Activated CD8-positive, alpha-beta memory T cell treated with anti-CD3 and anti-CD28 coated beads, Interleukin-2, amount 50 U/mL, for 1 hour (primary cell): ENCODE data around the gene GRIN1.
A peak's percentile ranks its signal among the peaks of the same experiment; 100 is the strongest.

Experiments used
- DNase-seq: peaks from one replicate; pipeline ENCODE4 v3.0.0-alpha.2; 2020; ENCODE audit errors: extremely low read depth

GRIN1 gene

DNA sequence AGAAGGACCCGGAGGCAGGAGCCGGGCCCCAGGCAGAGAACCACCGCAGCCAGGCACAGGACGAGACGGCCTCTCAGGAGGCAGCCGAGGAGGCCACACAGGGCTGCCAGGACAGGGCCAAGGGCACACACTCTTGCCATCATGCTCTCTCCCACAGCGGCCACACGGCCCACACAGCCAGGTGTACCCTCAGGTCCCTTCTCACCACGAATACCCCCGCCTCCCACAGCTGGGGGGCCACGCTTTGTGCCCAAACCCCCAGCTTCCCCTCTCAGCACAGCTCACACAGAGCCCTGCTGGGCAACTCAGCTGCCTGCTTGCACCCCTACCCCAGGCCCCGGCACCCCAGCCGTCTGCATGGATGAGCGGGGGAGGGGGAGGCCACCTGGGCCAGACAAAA is 54.8 kb downstream of the GRIN1 start:
- no peak for DNase-seq

DNA sequence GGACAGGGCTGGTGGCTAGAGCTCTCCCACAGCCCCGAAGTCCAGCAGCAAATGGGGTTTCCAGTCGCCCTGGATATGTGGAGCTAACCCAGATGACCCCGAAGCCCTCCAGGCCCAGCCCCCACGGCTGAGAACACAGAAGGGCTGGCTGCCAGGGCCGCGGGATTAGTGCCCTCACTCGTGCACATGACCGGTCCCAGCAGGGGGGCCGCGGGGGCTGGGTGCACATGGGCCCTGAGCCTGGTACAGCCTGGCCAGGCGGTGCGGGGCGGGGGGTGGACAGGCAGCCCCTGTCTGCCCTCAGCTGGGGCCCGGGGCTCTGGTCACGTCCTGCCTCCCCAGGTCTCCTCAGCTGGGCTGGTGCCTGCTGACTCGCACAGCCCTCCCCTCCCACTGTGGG is 55.4 kb downstream of the GRIN1 start:
- DNase-seq, result no peak

DNA sequence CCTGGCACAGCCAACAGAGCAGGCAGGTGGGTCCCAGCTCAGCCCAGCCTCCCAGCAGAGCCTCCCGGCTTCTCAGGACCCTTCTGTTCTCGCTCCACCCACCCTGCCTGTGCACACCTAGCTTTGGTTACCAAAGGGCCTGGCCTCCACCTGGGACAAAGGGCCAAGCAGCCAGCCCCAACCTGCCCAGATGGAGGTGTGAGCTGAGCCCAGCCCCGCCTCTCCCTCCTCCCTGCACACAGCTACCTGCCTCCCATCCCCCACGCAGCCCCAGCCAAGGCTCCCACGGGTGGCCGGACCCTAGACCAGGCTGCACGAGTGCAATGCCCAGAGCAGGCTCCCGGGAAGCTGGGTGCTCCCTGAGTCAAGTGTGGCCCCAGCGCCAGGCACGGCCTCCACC is 56.0 kb downstream of the GRIN1 start:
- no peak for DNase-seq

DNA sequence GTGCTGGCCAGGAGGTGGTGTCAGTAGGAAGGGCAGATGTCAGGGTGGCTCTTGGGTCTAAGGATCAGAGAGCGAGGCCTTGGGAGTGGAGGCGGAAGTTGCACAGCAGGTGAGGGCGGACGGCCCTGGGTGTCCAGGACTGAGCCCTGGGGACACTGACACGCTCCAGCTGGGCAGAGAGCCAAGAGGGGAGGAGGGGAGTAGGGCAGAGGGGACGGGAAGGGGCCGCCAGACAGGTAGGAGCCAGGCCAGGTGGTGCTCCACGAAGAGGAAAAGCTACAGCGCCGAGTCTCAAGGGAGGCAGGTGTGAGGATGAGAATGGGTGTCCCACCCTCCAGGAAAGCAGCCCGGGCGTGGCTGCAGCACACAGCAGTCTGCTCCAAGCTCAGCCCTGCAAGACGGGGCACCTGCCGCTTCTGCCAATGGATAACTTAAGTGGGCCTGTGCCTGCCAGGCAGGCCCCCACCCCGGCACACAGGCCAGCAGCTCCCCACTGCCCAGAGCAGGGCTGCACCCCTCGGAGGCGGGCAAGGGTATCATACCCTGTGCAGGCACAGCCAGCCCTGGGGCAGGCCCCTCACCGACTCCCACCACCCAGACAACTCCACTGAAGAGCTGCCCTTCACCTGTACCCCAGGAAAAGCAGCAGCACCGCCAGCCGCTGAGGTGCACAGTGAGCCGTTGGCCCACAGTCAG is 56.7 kb downstream of the GRIN1 start:
- DNase-seq, result no peak

DNA sequence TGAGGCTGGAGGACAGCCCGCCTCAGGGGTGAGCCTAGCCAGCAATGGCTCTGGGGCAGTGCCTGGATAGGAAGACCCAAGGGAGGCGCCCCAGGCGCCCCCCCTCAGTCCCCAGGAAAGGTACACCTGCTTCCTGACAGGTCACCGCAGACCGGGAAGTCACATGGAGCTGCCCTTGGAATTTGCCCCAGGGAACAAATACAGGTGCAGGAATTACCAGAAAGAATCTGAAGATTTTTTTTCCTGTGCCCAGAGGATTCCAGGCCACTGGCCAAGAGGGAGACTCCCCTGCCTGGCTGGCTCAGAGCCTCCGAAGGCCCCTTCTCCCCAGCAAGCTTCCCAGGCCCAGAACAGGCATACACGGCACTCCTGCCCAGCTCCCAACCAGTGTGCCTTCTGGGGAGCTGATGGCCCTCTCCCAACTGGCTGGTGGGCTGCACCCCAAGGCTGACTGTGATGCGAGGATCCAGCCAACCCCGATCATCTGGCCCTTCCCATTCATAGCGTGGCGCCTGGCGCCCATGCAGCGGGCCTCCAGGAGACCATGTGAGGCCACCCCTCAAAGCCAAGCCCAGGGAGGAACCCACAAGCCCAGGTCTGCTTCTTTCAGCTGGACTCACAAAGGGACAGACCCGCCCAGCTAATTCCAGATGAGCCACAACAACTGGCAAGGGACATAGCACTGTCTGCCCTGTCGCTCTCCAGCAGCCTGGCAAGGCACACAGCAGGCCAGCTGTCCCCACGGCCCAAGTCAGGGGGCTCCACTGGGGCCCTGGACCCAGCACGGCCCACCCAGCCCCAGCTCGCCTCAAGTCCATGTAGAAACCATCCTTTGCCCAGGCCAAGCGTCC is 59.3 kb downstream of the GRIN1 start:
- no peak for DNase-seq

DNA sequence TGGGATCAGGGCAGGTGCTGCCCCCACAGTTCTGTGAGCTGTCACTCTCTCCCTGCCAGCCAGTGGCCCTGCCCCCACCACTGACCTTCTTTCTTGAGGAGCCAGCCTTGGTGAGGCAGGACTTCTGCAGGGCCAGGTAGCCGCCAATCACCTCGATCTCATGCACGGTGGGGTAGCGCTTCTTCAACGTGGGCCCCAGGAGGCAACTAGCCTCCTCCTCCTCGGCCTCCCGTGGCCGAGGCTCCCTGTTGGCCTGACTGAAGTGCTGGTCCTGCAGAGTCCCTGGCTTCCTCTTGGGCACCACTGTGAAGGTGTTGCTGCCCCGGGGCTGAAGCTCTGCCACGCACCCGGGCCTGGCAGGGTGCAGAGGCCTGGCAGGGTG is 59.9 kb downstream of the GRIN1 start:
- DNase-seq, result no peak

DNA sequence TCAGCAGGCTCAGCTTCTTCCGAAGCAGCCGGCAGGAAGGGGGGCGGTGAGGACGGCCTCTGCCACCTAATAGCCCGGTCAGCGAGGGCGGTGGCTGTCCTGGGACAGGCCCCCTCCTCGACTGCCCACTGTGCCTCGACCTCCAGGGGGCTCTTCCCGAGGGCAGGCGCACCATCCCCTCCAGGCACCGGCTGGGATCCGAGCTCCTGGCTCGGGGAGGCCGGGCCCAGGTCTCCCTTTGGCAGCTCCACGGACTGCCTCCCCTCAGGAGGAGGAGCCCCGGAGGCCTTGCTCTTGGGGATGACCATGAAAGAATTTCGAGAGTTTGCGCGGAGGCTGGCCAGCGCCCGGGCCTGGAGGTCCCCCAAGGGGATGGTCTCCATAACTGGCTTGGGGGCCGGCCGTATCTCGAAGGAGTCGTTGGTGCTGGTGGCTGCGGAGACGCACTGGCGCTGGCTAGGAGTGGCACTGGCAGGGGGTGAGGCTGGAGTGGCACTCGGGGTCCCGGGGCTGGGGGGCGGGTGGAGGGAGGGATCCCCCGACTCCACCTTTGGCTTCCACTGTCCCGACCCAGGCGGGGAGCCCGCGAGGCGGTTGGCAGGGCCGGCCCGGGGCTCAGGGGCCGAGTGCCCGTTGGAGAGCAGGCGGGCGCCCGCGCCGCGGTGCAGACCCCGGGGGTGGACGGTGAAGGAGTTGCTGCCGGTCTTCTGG is 60.6 kb downstream of the GRIN1 start:
- DNase-seq, result no peak

DNA sequence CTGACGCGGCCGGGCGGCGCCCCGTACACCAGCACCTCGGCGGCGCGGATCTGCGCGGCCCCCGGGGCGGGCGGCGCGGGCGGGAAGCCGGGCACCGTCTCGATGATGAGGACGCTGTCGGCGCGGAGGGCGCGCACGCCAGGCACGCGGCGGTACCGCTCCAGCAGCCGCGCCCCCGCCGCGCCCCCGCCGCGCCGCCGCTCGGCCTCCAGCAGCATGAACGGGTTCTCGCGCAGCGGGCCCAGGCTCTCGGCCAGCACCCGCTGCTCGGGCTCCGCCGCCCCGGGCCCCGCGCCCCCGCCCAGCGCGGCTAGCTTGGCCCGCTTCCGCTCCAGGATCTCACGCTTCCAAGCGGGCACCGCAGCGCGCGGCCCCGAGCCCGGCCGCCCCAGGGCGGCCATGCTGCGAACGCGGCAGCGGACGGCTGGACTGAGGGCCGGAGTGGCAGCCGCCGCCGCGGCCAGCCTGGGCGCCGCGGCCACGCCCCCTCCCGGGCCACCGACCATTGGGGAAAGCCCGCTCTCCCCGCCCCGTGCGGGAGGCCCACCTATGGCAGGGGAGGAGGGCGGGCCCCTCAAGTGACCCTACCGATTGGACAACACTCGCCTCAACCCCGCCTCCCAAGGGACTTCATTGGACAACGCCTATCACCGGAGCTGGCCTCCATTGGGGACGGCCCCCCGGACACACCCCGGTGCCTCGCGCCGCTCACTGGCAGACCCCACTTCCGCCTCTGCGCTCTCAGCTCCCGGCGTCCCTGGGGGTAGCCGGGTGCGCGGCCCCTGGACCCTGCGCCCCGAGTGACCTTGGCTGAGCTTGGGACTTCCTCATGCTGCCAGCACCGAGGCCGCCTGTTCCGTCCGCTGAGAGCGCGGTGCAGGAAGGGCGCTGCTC is 61.6 kb downstream of the GRIN1 start, which contains the start of gene TPRN:
TSS of gene TPRN (minus strand) at position 431 of the 894 bp plus-strand sequence. CDS start at position 401, 30 bp downstream.
- peak; percentile 99 for DNase-seq

DNA sequence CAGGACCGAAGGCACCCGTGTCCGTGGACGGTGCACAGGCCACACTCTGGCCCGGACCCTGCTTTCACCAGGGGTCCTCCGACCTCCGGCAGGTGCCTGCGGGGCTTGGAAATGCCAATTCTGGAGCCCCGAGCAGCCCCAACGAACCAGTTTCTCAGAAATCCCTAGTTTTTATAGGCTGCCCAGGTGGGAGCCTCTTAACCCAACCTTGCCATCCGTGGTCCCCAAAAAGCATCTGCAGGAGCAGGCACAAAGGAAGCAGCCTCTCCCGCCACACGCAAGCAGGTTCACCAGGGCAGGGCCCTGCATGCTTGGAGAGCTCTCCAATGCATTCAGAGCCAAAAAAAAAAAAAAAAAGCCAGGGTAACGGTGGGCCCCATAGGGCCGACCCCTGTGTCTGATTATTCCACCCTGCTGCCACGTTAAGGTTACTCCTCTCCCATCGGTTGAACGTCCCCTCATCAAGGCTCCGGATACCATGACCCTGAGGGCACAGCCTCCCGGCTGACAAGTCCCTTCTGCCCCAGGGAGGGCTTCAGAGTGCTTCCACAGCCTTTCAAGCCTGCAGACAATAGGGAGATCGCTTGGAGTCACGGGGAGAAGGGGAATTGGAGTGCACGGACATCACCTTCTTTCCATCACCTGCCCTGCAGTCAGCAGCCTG is 62.4 kb downstream of the GRIN1 start:
- no peak for DNase-seq

DNA sequence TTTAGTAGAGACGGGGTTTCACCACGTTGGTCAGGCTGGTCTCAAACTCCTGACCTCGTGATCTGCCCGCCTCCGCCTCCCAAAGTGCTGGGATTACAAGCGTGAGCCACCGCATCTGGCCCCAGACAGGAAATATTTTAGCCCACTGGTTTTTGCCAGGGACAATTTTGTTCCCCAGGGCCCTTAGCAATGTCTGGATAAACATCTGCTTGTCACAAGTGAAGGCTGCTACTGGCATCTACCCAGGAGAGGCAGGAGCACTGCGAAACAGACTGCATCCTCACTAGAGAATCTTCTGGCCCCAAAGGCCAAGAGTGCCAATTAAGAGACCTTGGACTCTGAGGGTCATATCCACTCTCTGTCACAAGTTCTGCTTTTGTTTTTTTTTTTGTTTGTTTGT is 64.0 kb downstream of the GRIN1 start:
- no peak for DNase-seq

DNA sequence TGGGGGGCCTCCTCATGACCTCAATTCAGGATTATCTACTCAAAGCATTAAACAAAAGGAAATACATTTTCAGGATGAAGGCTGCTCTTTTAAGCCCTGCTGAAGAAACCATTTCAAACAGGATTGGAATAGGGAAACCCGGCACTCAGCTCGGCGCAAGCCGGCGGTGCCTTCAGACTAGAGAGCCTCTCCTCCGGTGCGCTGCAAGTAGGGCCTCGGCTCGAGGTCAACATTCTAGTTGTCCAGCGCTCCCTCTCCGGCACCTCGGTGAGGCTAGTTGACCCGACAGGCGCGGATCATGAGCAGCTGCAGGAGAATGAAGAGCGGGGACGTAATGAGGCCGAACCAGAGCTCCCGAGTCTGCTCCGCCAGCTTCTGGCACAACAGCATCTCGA is 65.8 kb downstream of the GRIN1 start:
- no peak for DNase-seq

DNA sequence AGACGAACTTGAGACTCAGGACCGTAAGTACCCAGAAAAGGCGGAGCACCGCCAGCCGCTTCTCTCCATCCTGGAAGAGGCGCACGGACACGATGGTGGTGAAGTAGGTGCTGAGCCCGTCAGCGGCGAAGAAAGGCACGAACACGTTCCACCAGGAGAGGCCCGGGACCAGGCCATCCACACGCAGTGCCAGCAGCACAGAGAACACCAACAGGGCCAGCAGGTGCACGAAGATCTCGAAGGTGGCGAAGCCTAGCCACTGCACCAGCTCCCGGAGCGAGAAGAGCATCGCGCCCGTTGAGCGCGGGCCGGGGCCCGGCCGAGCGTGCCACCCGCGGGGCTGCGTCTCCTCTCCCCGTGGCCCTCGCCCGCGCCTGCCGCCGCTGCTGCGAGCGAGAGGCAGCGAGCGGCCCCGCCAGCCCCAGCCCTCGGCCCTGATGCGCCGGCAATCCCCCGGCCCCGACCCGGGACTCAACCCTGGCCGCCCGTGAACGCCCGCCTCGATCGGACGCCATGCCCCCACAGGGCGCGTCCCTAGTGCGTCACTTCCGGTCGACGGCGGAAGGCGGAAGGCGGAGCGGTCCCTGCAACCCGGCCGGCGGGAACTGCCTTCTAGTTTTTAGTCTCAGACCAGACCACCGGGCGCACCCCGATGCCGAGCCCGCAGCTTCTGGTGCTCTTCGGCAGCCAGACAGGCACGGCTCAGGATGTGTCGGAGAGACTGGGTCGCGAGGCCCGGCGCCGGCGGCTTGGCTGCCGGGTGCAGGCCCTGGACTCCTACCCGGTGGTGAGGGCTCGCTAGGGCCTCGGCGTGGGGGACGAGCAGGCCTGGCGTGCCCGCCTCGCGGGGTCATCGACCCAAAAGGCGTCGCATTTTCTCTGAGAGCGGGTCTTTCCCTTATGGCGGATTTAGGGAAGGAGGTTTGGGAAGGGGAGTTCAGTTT is 66.4 kb downstream of the GRIN1 start, which contains the start of the genes NDOR1 and TMEM203:
TSS of gene NDOR1 (plus strand) at position 575 of the 944 bp plus-strand sequence. CDS start at position 653, 78 bp downstream.
TSS of gene TMEM203 (minus strand) at position 523 of the 944 bp plus-strand sequence. CDS start at position 289, 234 bp downstream.
- DNase-seq, result peak; percentile 76

DNA sequence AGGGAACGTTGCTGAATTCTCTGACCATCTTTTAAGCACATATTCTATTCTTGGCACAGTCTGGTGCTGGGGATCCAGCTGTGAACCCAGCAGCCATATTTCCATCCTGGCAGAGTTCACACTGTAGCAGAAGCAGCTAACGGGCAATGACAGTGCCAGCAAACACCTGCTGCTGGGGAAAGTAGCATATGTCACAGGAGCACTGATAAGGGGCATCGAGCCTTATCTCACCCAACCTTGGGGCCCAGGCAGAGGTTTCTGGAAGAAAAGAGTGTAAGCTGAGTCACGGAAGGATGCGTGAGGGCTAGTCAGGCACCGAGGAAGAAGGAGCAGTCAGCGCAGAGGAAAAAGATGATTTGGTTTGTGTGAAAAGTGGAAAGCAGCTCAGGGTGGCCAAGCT is 67.6 kb downstream of the GRIN1 start:
- DNase-seq, result no peak

DNA sequence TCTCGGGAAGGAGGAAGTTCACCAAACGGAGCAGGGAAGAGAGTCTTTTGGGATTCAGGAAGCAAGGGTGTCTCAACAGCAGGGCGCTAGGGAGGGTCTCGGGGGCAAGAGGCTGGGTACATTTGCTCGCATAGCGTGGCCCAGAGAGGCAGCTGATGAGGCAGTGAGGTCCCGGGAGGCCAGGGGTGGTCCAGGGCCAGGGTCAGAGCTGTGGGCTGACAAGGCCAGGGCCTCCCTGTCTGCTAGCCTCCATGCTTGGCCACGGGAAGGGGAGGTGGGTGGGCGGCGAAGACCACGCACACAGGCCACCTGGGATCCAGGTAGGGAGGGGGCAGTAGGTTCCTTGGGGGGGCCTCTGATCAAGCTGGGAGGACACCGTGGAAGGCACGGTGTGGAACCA is 72.6 kb downstream of the GRIN1 start:
- no peak for DNase-seq

DNA sequence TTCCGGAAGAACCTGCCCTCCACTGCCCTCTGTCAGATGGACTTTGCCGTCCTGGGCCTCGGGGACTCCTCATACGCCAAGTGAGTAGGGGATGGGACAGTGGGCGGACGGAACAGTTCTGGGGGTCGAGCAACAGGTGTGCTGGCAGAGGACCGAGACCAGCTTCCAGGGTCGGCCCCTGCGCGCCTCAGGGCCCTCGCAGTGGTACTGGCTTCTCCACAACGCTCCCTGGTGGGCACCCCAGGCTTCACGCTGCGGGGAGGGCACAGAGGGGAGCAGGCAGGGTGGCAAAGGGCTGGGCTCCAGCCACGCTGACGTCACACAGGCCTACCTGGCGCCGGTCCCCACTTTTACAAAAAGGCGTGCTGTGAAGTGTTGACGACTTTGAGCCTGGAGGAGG is 73.6 kb downstream of the GRIN1 start:
- DNase-seq, result no peak

DNA sequence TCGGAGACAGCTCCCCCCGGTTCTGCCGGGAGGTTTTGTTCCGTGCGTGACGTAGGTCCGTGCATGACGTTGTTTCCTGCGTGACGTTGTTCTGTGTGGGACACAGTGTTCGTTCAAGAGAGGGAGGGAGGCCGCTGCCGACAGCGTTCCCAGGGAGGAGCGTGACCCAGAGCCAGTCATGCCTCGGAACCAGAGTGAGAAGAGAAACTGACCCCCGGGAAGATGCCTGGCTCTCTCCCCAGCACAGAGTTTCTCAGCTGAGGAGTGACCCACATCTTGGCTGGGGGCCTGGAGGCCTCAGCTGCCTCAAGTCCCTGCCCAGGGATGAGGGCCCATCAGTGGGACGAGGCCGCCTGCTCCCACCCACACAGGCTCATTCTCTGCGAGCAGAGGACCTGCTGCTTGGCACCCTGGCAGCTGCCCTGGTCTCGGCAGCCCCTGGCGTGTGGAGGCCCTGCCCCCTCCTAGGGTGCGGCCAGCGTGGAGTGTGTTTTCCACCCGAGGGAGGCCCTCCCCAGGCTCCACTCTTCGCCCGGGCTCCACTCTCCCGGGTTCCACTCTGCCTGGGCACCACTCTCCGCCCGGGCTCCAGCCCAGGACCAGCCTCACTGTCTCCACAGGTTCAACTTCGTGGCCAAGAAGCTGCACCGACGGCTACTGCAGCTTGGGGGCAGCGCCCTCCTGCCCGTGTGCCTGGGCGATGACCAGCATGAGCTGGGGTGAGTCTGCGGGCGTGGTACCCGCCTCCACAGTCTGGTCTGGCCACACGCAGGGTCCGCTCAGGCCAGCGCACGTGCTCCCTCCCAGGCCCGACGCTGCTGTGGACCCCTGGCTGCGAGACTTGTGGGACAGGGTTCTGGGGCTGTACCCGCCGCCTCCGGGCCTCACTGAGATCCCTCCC is 74.5 kb downstream of the GRIN1 start:
- DNase-seq, result no peak

DNA sequence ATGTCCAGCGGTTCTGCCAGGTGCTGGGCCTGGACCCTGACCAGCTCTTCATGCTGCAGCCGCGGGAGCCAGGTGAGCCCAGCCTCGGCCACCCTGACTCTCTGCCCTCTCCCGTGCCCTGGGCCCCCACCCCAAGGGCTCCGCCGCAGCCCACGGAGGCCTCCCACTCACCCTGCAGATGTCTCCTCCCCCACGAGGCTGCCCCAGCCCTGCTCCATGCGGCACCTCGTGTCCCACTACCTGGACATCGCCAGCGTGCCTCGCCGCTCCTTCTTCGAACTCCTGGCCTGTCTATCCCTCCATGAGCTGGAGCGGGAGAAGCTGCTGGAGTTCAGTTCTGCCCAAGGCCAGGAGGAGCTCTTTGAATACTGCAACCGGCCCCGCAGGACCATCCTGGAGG is 75.7 kb downstream of the GRIN1 start:
- DNase-seq, result no peak

DNA sequence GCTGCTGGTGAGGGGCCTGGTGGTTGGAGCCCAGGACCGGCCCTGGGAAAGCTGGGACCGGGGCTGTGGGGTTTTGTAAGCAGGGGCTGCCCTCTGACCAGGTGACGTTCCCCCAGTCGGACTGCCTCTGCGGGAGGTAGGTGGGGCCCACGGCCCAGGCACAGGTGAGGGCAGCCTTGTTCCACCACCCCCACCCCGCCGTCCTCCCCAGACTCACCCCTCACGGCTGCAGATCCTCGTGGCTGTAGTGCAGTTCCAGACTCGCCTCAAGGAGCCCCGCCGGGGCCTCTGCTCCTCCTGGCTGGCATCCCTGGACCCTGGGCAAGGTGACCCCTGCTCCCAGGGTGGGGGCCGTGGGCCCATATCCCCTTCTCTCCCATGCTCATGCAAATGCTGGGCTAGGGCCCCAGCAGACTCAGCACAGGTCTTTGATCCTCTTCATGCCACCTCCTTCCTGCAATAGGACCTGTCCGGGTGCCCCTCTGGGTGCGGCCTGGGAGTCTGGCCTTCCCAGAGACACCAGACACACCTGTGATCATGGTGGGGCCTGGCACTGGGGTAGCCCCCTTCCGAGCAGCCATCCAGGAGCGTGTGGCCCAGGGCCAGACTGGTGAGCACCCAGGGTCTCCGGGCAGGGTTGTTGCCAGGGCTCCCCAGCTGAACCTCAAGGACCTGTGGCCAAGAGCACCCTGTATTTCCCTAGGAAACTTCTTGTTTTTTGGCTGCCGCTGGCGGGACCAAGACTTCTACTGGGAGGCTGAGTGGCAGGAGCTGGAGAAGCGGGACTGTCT is 76.4 kb downstream of the GRIN1 start:
- no peak for DNase-seq
